Measurements from ENCODE around the gene MLLT6. TPM values are rescaled to one million over a fixed set of nuclear protein-coding genes. Genes with fewer than 3 reads are reported as not detected.
A peak's percentile ranks its signal among the peaks of the same experiment; 100 is the strongest.

The MLLT6 gene
- total RNA-seq, 1 donor from 2014 or later = 7.4 TPM

GRCh38 chr17:38746004-38746848 lies 41.2 kb downstream of the MLLT6 start:
- H3K9me3 Mint-ChIP-seq = no peaks in the 10 kb centered on the region
- peaks cover 6% of the 10 kb centered on the region for H3K36me3 Mint-ChIP-seq
- Histone ChIP-seq H3K4me3 (peak overlapping the region; percentile 92), H3K27ac (no peak overlapping the region), H3K4me2 (peak overlapping the region; percentile 99), H4K20me1 (ENCODE audit: low read depth) (peaks cover 63% of the 10 kb centered on the region), H3K9ac (no peak overlapping the region), H3F3A (ENCODE audit: low read depth) (peaks cover 33% of the 10 kb centered on the region), H3K79me2 (ENCODE audit: low read depth) (peaks cover 89% of the 10 kb centered on the region), H3K36me3 (no peaks in the 10 kb centered on the region), H3K9me3 (ENCODE audit: low read depth) (no peaks in the 10 kb centered on the region), H3K4me1 (peaks cover 26% of the 10 kb centered on the region), H2AFZ (replicated peaks) (no peak overlapping the region), H3K27me3 (no peaks in the 10 kb centered on the region)
- DNase-seq (ENCODE audit: low spot score) = no peak
- peak overlapping the region; percentile 97 for H3K4me3 Mint-ChIP-seq
- H3K4me1 Mint-ChIP-seq = peaks cover 58% of the 10 kb centered on the region
- peaks cover 13% of the 10 kb centered on the region for H3K27me3 Mint-ChIP-seq (ENCODE audit: insufficient read depth, low read depth)
- no peak for TF ChIP-seq EZH2phosphoT487 (IDR thresholded peaks at IDR 0.05)
- no peak for TF ChIP-seq EZH2 (IDR thresholded peaks at IDR 0.05)
- TF ChIP-seq CTCF (IDR thresholded peaks at IDR 0.05) = no peak
- H3K27ac Mint-ChIP-seq = peak overlapping the region; percentile 10

- Histone ChIP-seq H3K27ac (no peak overlapping the region), H3K4me1 (peaks cover 26% of the 10 kb centered on the region)
These were observed 41.9 kb downstream of the MLLT6 start for GRCh38 chr17:38746849-38747462.

GRCh38 chr17:38747463-38748148 lies 42.5 kb downstream of the MLLT6 start:
- Mint-ChIP-seq H3K27me3 (ENCODE audit: insufficient read depth, low read depth) (peaks cover 26% of the 10 kb centered on the region), H3K36me3 (peaks cover 10% of the 10 kb centered on the region), H3K27ac (peak overlapping the region; percentile 86), H3K4me1 (peaks cover 56% of the 10 kb centered on the region), H3K4me3 (peak overlapping the region; percentile 97), H3K9me3 (peaks cover 3% of the 10 kb centered on the region)
- no peak for TF ChIP-seq EZH2phosphoT487 (IDR thresholded peaks at IDR 0.05)
- TF ChIP-seq EZH2 (IDR thresholded peaks at IDR 0.05) = no peak
- peak; percentile 35 for TF ChIP-seq CTCF (IDR thresholded peaks at IDR 0.05)
- Histone ChIP-seq H3K27me3 (no peaks in the 10 kb centered on the region), H3K4me1 (peaks cover 26% of the 10 kb centered on the region), H3K79me2 (ENCODE audit: low read depth) (peaks cover 76% of the 10 kb centered on the region), H2AFZ (replicated peaks) (peak overlapping the region; percentile 63), H3F3A (ENCODE audit: low read depth) (peaks cover 39% of the 10 kb centered on the region), H3K9ac (peak overlapping the region; percentile 74), H3K36me3 (no peaks in the 10 kb centered on the region), H3K27ac (peak overlapping the region; percentile 42), H4K20me1 (ENCODE audit: low read depth) (peaks cover 49% of the 10 kb centered on the region), H3K4me2 (peak overlapping the region; percentile 99), H3K4me3 (peak overlapping the region; percentile 92), H3K9me3 (ENCODE audit: low read depth) (no peaks in the 10 kb centered on the region)
- peak; percentile 80 for DNase-seq (ENCODE audit: low spot score)

More at GRCh38 chr17:38746849-38747462, 41.9 kb downstream of the MLLT6 start:
- H3F3A ChIP-seq (ENCODE audit: low read depth) = peaks cover 36% of the 10 kb centered on the region
- peaks cover 3% of the 10 kb centered on the region for H3K9me3 Mint-ChIP-seq
- H3K4me3 Mint-ChIP-seq = peak overlapping the region; percentile 97
- H3K27me3 Mint-ChIP-seq (ENCODE audit: insufficient read depth, low read depth) = peaks cover 20% of the 10 kb centered on the region
- no peaks in the 10 kb centered on the region for H3K27me3 ChIP-seq
- no peaks in the 10 kb centered on the region for H3K36me3 ChIP-seq
- no peak overlapping the region for H2AFZ ChIP-seq (replicated peaks)
- H3K79me2 ChIP-seq (ENCODE audit: low read depth) = peaks cover 83% of the 10 kb centered on the region
- TF ChIP-seq EZH2 (IDR thresholded peaks at IDR 0.05) = no peak
- TF ChIP-seq CTCF (IDR thresholded peaks at IDR 0.05) = no peak
- TF ChIP-seq EZH2phosphoT487 (IDR thresholded peaks at IDR 0.05) = no peak
- peaks cover 59% of the 10 kb centered on the region for H3K4me1 Mint-ChIP-seq
- peaks cover 8% of the 10 kb centered on the region for H3K36me3 Mint-ChIP-seq
- H3K27ac Mint-ChIP-seq = no peak overlapping the region
- no peak for DNase-seq (ENCODE audit: low spot score)
- peaks cover 55% of the 10 kb centered on the region for H4K20me1 ChIP-seq (ENCODE audit: low read depth)
- peak overlapping the region; percentile 92 for H3K4me3 ChIP-seq
- no peaks in the 10 kb centered on the region for H3K9me3 ChIP-seq (ENCODE audit: low read depth)
- peak overlapping the region; percentile 12 for H3K9ac ChIP-seq
- peak overlapping the region; percentile 99 for H3K4me2 ChIP-seq
